HG03159 (cell line): ENCODE results near the gene CDC42EP5.

Experiments
- ATAC-seq: cut with Tn5 transposase; IDR thresholded peaks from one replicate; pipeline ENCODE4 v1.9.1; 2021; ENCODE audit warnings: mild to moderate bottlenecking, moderate library complexity; ENCODE audit not compliant: unreplicated experiment

CDC42EP5 gene

GRCh38 chr19:54462655-54463530 is 10.2 kb downstream of the CDC42EP5 start:
- peak; percentile 23 for ATAC-seq

DNA sequence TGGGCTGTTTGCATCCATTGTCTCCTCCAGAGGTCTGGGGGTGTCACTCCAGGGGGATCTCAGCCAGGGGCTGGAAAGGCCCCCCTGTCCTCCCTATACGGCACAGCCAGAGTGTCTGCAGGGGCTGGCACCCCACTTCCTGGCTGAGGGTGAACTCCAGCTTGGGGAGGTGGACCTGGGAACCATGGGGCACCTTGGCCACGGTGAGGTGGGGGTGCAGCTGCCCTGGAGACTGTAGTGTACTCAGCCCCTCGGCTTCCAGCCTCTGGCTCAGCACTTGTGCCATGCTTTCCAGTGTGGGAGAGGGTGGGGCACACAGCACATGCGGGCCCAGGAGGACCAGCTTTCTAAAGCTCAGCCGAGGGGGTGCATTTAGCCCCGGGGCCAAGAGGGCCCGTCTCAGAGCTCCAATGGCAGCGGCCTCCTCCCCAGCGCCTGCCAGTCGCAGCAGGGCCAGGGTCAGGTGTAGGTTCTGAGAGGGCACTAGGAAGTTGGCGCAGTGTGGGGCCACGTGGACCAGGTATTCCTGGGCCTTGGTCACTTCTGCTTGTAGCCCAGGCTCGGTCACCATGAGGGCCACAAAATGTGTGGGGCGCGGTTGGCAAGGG is 10.9 kb downstream of the CDC42EP5 start:
- ATAC-seq, result no peak

DNA sequence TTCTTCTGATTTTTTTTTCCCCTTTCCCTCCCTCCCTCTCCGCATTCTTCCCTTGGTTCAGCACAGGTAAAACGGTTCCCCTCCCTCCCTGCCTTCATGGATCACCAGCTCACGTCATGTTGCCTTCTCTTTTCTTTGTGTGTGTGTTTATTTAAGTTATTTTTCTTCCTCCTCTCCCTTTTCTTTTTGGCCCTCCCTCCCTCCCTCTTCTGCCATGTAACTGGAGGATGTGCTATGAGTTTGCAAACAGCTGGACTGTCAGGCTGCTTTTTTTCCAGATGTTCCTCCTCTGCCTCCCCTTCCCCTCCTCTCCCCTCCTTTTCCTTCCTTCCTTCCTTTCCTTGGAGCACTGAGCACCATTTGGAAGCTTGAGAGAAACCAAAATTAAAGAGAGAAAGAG is 11.5 kb downstream of the CDC42EP5 start:
- no peak for ATAC-seq

GRCh38 chr19:54461210-54461609 is 11.9 kb downstream of the CDC42EP5 start:
- ATAC-seq, result no peak

DNA sequence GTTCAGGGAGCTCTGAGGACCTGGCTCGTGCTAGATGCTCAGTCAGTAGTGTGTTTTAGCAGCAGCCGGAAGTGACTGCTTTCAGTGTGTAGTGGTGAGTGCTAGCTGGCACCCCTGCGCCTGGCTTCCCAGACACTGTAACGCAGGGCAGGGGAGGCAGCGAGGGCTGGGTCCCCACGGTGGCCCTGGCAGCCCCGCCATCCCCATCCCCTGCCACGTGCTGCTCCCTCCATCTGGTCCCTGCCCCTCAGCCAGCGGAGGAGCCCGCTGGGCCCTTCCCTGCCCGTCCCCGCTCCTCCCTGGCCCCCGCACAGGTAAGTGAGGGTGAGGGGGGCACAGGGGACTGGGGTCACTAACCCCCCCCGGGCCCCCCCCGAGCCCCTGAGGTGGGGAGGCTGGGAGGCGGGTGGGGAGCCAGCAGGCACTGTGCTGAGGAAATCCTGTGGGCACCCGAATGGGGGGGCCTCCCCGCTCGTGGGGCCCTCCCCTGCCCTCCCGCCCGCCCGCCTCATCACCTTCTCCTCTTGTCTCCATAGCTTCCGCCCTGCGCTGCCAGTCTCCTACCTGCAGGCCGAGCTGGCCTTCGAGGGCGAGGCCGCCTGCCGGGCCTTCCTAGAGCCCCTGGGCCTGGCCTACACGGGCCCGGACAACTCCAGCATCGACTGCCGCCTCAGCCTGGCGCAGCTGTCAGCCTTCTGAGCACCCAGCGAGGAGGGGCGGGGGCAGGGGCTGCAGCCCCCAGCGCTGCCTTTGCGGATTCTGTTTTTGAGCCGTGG is 12.7 kb downstream of the CDC42EP5 start:
- ATAC-seq, result no peak

DNA sequence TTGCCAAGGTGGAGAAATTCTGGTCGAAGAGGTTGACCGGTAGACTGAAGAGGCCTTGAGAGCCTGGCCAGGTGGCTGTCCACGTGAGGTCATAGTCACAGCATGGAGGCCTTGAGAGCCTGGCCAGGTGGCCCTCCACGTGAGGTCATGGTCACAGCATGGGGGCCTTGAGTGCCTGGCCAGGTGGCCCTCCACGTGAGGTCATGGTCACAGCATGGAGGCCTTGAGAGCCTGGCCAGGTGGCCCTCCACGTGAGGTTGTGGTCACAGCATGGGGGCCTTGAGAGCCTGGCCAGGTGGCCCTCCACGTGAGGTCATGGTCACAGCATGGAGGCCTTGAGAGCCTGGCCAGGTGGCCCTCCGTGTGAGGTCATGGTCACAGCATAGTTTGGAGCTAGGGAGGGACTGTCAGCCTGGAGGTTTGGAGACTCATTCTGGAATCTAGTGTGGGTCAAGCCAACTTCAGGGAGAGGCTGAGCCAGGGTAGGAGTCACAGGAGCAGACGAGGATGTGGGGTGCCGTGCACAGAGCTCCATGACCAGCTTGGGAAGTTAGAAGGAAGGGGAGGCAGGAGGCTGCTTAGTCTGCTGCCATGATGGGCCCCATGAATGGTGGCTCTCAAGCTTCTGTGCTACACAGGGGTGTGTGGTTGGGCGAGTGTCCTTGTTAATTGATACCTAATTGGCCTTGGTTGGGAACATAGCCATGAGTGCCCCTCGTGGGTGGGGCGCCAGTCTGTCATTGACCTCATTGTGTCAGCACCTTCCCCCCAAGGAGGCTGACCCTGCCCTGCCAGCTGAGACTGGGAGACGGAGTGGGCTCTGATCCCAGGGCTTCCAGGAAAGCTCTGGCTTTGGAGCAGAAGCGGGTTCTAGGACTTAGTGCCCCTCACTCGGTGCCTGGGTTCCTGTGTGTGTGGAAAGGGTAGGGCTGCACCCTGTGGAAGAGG is 13.5 kb downstream of the CDC42EP5 start:
- no peak for ATAC-seq

DNA sequence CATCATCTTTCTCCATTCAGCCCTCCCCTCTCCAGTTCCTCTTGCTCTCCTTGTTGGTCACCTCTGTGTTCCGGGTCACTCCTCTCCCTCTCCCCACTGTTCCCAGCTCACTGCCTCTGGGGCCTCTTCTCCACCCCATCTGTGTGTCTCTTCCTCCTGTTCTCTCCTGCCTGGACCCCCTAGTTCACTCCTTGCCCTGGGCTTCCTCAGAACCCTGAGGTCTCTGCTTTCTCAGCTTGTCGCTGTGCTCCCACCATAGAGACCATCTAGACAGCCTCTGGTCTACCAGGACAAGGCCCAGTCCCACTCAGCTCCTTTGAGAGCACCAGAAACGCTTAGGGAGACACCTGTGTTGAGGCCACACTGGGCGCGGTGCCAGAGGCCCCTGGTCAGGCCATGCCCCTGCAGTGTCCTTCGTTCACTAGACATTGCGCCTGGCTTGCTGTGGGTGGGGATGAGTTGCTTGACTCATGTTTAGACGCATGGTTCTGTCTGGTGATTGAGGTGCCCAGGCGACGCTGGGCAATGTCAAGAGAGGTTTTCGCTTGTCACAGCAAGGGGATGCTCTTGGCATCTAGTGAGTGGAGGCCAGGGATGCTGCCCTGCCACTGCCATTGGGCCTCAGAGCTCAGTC is 14.3 kb downstream of the CDC42EP5 start:
- ATAC-seq, result no peak

DNA sequence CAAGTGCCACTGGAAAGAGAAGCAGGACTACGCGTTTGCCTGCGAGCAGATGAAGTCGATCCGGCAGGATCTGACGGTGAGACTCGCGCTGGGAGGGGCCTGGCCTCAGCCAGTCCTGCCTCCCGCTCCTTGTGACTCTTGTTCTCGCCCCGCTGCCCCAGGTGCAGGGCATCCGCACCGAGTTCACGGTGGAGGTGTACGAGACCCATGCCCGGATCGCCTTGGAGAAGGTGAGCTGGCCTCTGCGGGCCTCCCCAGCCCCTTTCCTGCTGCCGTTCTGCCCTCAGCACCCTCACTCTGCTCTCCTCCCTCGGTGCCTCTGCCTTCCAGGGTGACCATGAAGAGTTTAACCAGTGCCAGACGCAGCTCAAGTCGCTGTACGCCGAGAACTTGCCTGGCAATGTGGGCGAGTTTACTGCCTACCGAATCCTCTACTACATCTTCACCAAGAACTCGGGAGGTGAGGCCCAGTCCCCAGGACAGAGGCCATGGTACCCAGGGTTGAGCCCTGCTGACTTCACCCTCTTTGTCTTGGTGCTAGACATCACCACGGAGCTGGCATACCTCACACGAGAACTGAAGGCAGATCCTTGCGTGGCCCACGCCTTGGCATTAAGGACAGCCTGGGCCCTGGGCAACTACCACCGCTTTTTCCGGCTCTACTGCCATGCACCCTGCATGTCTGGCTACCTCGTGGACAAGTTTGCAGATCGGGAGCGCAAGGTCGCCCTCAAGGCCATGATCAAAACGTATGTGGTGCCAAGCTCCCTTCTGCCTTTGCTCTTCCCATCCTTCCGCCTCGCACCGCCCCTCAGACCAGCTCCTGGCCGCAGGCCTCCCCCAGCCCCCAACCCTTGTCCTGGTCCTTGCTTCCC is 15.1 kb downstream of the CDC42EP5 start:
- ATAC-seq, result no peak

- ATAC-seq, result no peak
Measured at GRCh38 chr19:54456423-54457373, 16.4 kb downstream of the CDC42EP5 start.

- no peak for ATAC-seq
Measured at GRCh38 chr19:54455786-54456422, 17.2 kb downstream of the CDC42EP5 start.

GRCh38 chr19:54454781-54455675 is 18.1 kb downstream of the CDC42EP5 start:
- ATAC-seq, result no peak

- no peak for ATAC-seq
Measured at GRCh38 chr19:54453921-54454780, 18.9 kb downstream of the CDC42EP5 start.

GRCh38 chr19:54452626-54453025 is 20.5 kb downstream of the CDC42EP5 start:
- ATAC-seq, result no peak

DNA sequence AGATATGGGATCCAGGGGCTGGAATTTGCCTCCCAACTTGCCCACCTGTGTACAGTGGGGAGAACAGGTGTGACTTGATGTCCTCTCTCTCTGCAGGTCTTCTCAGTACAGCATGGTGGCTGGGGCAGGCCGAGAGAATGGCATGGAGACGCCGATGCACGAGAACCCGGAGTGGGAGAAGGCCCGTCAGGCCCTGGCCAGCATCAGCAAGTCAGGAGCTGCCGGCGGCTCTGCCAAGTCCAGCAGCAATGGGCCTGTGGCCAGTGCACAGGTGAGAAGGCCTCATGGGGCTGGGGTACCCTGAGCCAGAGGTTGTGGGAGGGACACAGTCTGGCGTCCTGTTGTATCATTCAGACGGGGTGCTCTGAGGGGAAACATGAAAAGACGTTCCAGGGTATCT is 21.1 kb downstream of the CDC42EP5 start:
- no peak for ATAC-seq

- no peak for ATAC-seq
Measured at GRCh38 chr19:54451331-54451871, 21.7 kb downstream of the CDC42EP5 start.
